GM19438 (cell line): ENCODE measurements around the gene CCL11.

Experiments used
- ATAC-seq: cut with Tn5 transposase; IDR thresholded peaks from one replicate; pipeline ENCODE4 v1.9.1; 2021; ENCODE audit warnings: low read depth; ENCODE audit not compliant: unreplicated experiment

CCL11 gene

DNA sequence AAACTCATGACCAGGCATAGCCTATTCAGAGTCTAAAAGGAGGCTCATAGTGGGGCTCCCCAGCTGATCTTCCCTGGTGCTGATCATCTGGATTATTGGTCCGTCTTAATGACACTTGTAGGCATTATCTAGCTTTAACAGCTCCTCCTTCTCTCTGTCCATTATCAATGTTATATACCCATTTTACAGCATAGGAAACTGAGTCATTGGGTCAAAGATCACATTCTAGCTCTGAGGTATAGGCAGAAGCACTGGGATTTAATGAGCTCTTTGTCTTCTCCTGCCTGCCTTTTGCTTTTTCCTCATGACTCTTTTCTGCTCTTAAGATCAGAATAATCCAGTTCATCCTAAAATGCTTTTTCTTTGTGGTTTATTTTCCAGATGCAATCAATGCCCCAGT lies 29.7 kb upstream of the CCL11 start:
- ATAC-seq, result no peak

DNA sequence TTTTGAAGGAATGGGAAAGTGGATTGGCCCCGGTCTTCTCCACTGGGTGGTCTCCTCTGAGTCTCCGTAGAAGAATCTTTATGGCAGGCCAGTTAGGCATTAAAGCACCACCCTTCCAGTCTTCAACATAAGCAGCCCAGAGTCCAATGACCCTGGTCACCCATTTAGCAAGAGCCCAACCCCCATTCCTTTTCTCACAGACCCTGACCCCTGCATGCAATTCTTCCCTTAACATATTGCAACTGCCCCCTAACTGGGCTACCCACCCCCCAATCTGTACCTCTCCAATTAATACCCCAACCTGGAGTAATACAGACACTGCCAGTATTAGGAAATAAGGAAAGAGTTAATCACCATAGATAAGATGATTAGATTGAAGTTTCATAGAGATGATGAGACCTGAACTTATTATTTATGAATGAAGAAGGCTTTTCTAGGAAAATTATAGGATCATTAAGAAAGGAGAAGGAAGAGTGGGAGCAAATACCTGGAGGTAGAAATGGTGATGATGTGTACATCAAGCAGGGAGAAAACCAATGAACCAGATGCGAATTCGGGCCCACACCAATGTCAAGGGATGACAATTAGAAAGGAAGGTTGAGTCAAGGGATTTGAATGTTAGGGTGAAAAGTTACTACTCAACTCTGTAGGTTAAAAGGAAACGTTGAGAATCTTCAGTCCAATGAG lies 28.1 kb upstream of the CCL11 start:
- ATAC-seq, result no peak

DNA sequence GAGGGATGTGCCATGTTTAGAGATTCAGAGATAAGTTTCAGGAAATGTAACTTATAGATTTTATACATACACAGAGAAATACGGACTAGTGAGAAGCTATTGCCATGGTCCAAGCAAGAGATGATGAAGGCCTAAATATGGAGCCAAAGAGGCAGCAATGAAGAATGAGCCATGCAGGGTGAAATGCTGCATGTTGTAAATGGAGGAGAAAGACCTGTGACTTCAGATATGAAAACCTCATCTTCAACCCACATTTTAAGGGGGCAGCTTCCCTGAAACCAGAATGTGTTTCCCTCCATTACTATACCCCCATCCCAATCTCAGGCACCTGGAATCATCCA lies 27.6 kb upstream of the CCL11 start:
- ATAC-seq, result no peak

DNA sequence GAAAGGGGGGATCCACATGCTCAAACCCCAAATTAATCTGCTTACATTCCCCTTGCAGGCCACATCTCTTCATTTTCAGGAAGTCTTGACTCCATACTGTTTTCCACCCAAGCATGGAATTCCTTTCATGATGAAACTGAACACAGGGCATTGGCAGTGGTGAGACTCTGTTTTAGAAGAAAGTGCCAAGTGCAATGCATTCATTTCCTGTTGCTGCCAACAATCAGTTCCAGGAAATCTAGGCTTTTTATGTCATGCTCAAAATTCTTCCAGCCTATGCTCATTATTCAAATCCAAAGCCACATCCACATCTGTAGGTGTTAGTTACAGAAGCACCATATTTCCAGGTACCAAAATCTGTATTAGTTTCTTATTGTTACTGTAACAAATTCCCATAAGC lies 26.4 kb upstream of the CCL11 start:
- no peak for ATAC-seq

DNA sequence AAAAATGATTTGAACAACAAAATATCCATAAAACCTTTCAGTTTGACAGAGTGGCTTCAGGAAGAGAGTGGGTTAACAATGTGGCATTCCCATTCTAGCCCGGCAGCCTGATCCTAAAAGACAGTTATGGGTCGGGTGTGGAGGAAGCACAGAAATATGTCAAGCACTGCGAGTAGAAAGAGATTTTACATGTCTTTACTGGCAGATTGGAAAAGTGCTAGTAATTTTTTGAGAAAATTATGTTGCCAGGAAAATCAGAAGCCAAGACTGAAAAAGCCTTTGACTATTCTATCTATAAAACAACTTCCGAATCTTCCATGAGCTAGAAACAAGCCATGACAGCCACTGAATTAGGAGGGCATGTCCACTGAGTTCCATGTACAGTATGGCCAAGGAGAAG lies 24.7 kb upstream of the CCL11 start:
- no peak for ATAC-seq

DNA sequence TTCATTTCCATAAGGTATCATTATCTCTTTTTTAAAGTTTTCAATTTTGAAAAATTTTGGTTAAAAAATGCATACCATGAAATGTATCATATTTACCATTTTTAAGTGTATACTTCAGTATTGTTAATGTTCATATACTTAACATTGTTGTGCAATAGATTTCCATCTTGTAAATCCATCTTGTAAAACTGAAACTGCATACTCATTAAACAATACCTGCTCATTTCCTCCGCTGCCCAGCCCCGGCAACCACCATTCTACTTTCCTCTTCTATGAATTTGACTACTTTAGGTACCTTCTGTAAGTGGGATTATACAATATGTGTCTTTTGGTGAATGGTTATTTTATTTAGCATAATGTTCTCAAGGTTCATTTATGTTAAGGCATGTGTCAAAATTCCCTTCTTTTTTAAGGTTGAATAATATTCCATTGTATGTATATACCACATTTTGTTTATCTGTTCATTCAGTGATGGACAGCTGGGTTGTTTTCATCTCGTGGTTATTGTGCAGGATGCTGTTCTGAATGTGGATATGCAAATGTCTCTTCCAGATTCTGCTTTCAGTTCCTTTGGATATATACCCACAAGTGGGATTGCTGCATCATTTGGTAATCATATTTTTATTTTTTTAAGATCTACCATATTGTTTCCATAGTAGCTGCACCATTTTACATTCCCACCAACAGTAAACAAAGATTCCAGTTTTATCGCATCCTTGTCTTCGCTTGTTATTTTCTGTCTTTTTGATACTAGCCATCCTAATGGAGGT lies 23.8 kb upstream of the CCL11 start:
- no peak for ATAC-seq

DNA sequence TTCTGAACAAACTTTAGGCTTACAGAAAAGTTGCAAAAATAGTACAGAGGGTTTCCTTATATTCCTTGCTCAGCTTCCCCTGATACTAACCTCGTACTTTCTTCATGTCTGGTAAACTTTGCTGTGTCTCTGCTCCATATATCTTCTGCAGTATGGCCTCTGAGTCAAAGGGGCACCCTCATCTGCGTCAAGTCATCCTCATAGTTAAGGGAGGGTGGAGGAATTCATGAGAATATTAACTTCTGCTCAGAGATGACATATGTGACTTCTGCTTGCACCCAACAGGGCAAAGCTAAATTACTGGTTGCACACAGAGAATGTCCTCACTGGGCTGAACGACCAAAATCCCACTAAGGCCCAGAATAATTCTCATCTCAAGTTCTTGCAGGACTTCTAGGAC lies 19.8 kb upstream of the CCL11 start:
- ATAC-seq, result no peak

DNA sequence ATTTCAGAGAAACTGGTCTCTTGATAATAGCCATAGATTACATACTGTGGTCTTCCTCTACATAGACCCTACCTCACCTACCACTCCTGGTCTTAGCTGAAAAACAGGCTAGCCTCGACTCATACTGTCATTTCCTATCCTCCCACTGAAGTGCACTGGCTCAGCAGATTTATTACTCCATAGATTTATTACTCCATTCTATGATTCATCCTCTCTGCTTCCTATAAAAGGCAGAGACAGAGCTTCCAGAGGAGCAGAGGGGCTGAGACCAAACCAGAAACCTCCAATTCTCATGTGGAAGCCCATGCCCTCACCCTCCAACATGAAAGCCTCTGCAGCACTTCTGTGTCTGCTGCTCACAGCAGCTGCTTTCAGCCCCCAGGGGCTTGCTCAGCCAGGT lies 15.6 kb upstream of the CCL11 start, which contains the start of gene CCL7:
Gene CCL7 (plus strand): TSS at position 253 of the 400 bp plus-strand sequence. CDS start 70 bp downstream, at position 323.
- no peak for ATAC-seq

DNA sequence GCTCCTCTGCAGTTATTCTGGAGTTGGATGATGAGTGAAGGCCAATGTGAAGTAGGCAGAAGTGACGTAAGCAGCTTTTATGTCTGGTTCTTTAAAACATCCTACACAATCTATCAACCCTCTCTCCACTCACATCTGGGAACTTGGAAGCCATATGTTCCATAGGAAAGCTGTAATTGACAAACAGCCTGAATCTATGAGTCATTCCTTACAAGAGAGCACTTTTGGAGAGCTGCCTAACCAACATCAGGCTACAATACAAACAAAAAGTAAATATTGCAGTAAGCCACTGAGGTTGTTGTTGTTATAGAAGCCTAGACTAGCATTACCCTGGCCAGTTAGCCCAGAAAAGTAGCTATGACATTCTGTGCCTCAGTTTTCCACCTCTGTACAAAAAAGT lies 9.7 kb upstream of the CCL11 start:
- no peak for ATAC-seq

DNA sequence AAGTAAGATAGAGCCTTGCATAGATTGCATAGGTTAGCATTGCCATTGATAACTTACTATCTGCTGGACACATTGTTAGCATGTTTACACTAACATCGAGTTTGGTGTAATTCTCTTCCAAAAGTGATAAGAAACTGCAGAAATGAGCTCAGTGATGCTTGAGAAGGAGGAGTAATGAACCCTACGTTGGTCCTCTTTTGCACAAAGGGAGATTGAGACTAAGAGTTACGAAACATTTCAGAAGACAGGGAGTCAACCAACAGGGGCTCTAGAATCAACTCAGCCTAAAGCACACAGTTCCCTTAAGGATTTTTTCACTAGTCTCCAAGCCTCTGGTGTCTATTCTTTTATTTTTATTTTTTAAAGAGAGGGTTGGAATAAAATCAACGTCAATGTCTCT lies 8.7 kb upstream of the CCL11 start:
- no peak for ATAC-seq

DNA sequence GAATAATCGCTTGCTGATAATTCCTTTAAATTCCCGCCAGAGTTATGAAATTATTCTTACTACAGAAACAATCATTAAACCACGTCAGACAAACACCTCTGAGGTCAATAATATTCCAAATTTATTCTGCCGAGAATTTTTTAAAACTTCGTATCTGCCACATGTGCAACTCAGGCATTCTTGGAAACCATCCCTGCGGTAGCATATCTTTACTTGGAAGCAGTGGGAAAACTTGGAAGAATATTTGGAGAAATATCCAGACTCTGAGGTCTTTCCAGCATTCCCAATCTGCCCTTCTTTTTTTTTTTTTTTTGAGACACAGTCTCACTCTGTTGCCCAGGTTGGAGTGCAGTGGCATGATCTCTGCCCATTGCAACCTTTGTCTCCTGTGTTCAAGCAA lies 2.0 kb upstream of the CCL11 start:
- ATAC-seq, result no peak

DNA sequence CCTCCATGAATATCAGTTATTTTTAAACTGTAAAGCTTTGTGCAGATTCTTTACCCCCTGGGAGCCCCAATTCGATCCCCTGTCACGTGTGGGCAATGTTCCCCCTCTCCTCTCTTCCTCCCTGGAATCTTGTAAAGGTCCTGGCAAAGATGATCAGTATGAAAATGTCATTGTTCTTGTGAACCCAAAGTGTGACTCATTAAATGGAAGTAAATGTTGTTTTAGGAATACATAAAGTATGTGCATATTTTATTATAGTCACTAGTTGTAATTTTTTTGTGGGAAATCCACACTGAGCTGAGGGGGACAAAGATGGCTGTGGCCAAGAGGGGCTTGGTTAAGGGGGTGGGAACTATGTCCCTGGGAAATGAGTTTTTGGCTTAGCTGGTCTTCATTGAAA lies 2.3 kb downstream of the CCL11 start:
- no peak for ATAC-seq

DNA sequence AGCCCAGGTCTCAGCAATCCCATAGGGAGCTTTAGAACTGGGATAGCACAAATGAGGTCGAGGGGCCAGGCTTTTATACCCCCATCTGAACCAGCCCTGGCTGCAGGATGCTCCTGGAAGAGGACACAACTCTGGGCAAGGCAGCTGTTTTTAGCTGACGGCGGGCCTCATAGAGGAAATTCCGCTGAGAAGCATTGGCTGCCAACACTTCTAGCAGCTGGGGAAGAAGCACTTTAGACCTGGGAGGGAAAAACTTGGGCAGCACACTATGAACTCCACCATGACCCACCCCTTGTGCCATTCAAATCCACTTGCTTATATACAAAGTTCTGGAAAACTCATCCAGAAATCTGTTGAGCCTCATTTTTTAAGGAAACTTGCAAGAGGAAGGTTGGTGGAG lies 5.0 kb downstream of the CCL11 start:
- ATAC-seq, result no peak

DNA sequence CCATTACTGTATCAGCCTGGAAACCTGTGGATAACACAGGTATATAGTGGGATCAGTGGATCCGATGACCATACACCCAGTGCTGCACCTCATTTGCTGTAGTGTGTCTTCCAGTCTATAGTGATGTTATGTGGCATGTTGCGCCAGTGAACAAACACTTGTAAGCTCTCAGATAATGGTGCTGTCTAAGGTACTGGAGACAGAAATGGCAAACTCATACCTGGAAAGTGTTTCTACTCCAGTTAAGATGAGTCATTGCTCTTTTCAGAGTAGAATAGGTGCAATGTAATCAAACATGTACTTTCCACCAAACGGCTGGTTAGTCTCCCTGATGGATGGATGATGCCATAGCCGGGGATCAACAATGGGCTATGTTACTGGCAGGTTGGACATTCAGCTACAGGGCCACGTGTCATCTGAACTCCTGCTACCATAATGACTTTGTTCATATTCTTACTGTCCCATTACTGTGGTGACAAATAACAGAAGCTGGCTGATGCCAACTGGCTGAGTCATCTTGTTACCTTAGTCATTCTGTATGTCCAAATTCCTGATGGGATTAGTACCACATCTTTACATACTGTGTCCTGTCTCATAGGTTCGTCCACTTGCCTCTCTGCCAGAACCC lies 6.3 kb downstream of the CCL11 start:
- no peak for ATAC-seq

DNA sequence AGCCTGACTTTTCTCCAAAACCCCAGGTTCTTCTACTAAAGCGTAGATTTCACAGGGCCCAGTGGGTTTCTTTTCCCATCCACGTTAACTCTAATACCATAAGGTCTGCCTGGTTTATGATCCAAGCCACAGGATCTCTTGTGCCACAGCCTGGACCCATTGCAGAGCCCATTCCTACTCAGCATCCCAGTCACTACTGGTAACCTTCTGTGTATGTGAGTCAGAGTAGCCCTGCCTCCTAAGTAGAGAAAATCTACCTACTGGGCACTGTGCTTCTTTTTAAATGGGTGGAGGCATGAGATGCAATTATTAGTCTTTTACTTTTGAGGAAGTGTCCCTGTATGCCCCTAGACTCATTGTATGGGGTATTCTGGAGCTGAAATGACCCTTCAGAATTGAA lies 13.5 kb downstream of the CCL11 start:
- no peak for ATAC-seq

DNA sequence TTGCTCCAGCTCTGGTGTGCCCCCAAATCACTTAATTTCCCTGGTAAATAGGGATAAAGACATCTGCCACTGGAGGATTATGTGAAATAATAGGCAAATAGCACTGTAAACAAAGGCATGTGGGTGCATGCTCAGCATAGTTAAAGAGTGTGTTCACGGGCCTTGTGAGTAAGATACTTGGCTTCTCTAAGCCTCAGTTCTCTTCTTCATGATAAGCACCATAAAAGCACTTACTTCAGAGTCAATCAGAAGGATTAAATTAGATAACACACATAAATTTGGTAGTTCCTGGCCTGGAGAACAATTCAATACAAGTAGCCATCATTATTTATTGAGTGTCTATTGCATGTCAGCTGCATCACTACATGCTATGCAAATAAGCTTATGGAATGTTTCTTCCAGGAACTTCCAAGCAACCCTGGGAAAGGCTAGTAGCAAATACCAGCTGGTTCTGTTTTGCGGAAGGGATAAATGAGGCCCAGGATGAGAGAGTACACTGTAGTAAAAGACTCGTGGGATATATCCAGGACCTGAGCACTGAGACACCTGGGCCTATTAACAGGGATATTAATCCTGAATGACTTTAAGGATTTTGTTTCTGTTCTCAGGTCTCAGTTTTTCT lies 14.5 kb downstream of the CCL11 start:
- no peak for ATAC-seq

DNA sequence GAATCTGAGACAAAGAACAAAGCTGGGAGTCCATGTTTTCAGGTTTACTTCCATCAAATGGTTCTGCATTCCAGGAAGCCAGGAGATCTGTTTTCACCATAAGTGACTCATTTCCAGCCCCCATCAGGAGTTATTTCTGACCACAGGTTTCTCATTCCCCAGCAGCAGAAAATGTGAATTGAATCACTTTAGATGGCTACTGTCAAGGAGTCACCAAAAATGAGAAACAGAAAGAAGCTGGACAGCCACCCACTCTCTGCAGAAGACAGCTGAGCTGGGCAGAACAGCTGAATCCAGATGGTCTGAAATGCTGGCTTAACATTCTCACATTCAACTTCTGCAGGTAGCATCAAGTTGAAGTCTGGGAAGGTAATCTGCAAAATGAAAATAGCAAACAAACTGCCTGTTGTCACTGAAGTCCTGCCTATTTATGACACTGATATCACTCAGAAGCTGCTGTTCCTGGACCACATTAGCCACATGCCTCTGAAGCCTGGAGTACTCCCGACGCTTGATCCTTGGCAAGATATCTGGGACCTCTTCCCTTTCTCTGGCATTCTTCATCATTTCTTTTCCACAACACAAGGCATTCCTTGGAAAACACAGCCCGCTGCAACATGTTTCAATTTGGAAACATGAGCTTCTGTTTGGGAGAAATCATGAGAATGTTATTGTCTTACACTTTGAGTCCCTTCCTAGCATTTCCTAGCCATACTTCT lies 15.3 kb downstream of the CCL11 start:
- ATAC-seq, result no peak

DNA sequence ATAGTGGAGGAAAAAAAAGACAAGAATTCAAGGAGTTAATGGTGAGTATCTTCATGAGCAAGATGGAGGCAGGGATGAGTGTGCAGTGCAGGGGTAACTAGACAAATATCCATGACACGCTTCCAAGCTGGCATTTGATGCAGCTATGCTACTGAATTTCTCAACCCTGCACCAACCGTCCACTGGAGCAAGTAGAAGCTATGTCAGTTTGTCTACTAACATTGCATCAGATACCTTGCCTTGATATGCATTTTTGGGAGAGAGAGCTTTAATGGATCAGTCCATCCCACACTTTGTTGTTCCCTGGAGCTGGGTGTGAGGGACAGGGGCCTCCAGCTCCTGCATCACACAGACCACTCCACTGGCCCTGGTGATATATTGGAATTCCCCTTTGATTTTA lies 16.4 kb downstream of the CCL11 start:
- ATAC-seq, result no peak

DNA sequence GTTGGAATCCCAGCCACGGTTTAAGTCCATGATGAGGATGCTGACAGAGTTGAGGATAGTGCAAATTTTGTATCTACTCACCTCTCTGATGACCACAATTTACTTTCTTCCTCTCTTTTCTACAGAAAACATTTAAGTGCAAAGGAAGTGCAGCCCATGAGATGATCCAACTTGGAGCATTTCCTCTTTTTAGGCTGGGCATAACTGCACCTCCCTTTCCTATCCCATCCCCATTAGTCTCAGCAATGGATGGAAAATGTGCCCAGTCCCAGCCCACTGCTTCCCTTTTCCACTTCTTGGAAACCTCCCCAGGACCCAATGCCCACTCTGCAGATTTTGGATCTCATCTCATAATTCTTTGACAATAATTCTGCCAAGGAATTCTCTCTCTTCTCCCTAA lies 17.1 kb downstream of the CCL11 start:
- no peak for ATAC-seq

DNA sequence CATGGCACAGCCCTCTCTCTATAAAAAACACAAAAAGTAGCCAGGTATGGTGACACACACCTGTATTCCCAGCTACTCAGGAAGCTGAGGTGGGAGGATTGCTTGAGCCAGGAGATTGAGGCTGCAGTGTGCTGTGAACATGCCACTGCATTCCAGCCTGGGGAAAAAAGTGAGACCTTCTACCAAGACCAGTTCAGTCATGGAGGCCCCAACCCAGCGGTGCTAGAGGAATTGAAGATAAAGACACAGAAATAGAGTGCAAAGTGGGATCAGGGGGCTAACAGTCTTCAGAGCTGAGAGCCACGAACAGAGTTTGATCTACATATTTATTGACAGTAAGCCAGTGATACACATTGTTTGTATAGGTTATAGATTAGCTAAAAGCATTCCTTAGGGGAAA lies 18.1 kb downstream of the CCL11 start:
- no peak for ATAC-seq

DNA sequence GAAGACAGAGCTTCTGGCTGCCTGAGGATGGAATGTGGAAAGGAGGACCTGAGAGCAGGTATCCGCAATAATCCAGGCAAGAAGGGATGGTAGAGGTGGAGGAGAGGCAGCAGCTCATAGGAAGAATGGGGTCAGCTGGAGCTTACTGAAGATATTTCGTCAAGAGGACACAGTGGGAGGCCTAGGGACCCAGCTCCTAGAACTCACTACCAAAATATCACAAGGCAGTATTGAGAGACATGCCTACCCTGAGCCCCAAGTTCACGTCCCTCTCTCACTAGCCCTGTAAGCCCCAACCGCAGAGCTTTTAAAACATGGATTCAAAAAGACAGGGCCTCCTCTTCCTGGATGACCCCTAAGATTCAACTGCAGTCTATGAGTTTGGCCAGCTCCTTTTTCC lies 19.5 kb downstream of the CCL11 start:
- ATAC-seq, result no peak
